GM18861 (cell line): ENCODE results near the gene CELF2.
"Not testable (repeated sequence)": the region's sequence is repeated elsewhere in the genome, so short reads cannot be mapped to it uniquely, and the experiment has no call there.

Experiments used
- ATAC-seq: cut with Tn5 transposase; IDR thresholded peaks from one replicate; pipeline ENCODE4 v1.9.1; 2021; ENCODE audit not compliant: unreplicated experiment

CELF2 gene

DNA sequence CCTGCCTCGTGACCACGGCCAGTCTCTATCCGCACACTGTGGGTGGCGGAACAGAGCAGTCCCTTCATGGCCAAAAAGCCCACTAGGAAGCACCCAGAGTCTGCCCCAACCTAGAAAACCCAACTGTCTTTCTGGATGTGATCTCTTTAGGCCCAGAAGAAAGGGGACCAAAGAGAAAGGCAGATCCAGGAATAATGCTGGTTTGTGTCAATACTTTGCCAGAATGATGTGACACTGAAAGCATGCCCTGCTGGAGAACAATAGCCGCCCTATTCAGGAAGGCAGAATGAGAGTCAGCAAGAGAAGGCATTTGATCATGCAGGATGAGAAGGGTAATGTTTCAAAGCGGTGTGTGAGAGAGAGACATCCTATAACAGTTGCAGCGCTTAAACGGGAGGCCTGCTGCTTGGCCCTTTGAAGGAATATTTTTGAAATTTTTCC lies 319.1 kb downstream of the CELF2 start:
- ATAC-seq, result no peak

DNA sequence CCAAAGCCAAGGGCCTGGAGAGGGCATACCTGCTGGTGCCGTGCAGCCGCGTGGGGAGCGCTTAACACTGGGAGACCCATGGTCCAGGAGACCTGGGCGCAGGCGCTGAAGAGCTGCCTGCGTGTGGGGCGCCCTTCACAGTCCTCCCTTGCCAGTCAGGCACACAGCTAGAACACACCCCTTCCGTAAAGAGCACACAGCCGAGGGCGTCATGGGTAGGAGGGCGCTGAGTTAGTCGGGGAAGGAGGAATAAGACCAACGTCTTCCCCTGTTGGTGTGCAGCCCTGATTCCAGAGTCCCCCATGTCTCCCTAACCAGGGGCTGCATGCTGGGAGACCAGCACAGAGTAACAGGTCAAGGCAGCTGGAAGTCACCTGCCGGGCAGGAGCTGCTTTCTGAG lies 319.8 kb downstream of the CELF2 start:
- ATAC-seq, result no peak

DNA sequence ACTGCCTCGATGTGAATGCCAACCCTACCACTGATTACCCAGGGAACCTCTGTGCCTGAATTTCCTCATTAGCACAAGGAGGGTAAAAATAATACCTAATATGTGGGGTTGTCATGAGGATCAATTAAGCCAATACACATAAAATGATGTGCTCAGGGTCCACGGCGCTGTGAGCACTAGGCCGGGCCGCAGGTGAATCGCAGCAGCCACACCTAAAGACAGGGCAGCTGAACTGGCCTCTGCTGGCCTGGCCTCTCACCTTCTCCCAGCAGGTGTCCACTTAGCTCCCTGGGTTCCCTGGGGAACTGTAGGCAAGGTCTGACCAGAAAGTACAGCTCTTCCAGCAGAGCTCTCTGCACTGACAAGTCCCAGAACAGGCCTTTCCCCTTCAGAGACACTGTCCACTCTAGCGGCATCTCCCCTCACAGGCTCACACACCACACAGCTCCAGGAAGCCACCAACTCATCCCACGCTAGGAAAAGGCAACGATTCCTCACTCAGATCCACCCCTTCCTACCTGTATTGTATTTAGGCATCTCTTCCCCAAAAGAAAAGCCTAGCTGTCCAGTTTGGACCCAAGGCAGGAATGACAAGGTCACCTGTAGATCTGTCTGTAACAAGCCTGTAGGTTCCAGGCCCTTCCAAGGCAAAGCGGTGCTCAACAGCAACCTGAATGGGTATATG lies 320.6 kb downstream of the CELF2 start:
- no peak for ATAC-seq

DNA sequence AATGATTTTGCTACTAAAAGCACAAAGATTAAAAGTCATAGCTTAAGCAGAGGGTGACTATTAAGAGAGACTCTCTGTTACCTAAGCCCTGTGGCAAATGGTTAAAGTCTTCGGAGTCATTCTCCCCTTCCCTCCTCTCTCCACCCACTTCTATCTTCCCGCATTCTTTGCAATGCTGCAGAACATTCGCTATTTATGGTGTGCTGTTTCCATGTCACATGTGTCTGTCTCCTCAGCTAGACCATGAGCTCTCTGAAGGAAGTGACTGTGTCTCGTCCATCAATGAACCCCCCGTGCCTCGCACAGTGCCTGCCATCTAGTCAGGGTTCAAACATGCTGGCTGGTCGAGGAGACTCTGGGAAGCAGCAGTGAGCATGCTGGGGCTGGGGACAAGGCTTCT lies 321.3 kb downstream of the CELF2 start:
- no peak for ATAC-seq

DNA sequence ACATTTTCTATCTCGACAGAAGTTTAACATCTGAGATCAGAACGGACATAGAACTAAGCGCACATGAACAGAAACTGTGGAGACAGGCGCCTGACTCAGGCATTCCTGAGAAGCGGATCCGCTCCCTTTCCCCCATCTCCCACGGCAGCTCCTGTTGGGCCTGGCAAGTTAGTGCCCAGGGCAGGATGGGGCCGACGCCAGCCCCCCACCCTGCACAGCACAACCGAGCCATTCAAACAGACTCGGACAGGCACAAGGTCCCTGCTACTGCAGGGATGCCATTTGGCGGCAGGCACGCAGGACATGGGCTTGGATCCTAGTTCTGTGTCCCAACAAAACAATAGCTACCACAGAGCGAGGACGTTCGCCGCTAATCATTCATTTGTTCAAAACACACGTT lies 322.0 kb downstream of the CELF2 start:
- no peak for ATAC-seq

DNA sequence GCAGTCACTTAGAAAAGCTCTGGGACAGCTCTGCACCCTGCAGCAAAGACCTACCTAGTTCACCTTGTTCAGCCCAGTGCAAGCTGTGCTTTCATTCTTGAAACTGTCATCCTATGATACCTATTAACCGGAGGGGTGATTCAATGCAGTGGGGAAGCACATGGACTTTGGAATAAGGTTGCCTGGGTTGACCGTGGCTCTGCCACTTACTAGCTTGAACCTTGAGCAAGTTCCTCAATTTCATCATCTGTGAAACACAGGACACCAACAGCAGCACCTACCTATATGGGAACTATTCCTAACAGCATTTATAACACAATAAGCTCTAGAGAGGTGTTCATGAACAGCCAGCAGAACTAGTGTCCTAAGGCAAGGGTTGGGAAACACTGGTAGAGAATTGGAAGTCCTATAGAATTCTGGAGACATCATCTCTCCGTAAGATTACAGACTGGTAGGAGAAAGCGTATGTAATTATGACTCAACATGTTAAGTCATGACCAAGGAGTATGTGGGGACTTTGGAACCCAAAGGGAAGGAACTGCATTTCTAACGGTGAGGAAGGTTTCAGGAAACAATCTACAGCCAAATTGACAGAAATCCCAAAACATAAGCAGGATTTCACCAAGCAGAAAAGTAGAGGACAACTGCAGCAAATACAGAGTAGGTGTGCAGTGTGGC lies 323.8 kb downstream of the CELF2 start:
- ATAC-seq, result no peak

DNA sequence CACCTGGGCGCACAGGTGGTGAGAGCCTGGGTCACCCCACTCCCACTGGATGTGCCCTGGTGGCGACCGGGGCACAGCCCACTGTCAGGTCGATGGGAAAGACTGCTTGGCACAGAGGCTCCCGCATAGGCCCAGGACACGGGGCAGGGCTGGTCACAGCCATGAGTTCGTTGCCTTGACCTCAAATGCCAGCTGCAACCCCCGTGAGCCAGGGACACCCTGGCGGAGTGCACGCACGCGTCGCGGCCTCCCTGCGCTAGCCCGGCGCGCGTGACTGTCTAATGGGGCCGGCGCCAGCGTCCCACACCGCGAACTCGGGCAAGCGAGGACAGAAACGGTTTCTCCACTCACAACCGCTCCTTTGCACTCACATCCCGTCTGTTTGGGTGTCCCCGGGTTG lies 326.4 kb downstream of the CELF2 start:
- no peak for ATAC-seq

DNA sequence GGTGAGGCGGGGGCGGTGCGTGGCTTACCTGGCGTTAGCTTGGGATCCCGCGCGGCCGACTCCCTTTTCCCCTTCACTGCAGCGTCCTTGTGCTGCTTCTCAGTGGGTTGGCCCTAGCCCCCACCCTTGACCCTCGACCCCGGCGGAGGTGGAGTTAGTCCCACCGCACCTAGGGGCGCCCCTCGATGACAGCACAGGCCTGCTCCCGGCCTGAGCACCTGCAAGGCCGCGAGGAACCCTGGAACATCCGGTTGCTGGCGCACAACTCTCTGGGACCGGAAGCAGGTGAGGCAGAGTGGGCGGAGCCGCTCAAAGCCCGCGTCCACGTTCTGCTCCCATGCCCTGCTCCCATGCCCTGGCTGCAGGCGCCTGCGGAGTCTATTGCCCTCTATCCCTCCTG lies 326.9 kb downstream of the CELF2 start:
- no peak for ATAC-seq

DNA sequence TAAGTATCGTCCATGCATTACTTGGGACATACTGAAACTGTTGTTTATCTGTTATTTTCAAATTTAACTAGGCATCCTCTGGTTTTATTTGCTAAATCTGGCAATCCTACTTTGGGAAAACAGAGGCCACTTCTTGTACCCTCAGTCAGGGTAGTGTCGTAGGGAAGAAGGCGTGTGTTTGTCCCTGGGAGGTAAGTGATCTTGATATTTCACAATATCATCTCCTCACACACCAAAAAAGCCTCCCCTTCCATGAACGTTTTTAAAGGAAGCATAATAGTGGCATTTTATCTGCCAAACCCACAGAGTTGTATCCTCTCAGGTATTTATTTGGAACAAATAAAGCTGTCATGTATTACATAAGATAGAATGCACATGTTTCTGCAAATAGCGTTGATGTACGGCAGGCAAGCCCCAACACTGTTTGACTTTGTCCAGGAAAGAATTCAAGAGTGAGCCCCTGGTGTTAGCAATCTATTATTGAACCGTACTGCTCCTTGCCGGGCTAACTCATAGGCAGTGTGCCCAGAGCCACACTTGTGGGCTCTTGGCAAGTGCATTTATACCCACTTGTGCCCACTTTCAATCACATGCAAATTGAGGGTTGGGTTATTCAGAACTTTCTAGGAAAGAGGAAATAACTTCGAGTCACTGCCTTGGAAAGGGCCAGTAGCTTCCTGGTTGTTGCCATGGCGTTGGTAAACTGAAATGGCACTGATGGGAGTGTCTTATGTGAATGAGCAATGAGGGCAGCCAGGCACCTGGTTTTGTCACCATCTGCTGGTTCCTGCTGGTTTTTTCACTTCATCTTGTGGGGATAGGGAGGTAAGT lies 327.8 kb downstream of the CELF2 start:
- peak; percentile 75 for ATAC-seq

DNA sequence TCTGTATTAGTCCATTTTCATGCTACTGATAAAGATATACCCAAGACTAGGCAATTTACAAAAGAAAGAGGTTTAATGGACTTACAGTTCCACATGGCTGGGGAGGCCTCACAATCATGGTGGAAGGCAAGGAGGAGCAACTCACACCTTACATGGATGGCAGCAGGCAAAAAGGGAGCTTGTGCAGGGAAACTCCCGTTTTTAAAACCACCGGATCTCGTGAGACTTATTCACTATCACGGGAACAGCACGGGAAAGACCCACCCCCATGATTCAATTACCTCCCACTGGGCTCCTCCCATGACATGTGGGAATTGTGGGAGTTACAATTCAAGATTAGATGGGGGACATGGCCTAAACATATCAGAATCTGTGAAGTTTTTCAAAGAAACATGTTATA lies 329.9 kb downstream of the CELF2 start:
- ATAC-seq, result not testable (repeated sequence)

DNA sequence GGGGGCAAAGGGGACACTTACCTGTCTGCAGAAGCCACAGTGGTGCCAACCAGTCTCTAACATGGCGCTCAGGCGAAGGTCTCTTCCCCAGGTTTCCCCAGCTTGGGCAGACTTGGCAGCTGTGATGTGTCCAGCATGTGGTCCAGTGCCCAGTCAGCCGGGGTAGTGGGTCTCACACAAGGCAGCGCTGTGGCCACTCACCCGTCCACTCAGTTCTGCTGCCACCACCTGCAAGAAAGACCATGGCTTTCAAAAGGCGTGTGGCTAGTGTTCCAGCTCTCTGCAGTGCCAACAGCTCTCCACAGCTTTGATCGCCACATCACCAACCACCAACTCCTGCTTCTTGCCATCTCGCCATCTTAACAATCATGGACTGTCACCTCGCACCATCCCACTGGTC lies 334.1 kb downstream of the CELF2 start:
- no peak for ATAC-seq

DNA sequence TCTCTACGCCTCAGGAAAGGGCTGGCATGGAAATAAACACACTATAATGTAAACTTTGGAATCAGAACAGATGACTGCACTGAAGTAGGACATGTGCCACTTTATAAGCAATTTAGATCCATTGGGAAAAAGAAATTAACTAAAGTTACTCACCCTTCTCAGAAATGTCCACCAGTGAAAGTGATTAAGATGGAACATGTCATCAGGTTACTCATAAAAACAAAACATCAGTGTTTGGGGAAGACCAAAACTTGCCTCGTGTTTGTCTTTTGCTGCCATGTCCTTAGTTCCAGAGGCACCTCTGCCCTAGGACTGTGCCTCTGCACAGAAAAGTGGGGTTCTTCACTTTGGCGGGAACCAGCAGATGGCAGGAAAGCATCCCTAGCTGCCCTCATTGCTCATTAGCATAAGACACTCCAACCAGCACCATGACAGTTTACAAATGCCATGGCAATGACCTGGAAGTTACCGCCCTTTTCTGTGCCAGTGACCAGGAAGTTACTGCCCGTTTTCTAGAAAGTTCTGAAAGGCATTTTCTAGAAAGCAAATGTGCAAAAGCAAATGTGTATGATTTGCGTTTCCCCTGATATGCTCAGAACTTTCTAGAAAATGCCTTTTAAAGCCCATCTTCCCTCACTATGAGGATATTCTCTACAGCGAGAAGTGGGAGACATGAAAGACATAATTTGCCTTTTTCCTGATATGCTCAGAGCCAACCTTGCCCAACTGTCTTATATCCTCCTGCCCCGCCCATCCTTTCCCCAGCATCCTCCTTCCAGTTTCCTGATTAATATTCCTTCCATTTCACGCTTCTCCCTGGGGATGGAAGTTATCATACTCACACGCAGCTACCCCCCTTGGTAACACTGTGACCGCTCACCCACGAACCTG lies 335.6 kb downstream of the CELF2 start:
- no peak for ATAC-seq

DNA sequence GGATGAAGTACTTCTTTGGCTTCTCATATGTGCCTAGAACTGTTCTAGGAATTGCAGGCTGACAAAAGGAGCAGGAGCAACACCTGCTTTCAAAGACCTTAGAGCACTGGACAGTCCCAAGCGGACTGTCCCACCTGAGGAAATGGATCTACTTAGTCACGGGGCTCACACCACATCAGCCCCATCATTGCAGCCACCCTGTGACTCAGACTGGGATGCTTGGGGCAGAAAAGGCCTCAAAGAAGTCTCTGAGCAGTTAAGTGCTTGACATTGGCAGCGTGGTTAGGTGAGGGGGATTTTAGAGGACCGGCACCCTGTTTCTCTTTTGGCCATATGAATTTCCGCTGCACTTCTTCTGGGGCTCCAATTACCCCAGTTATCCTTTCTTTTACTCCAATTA lies 337.2 kb downstream of the CELF2 start:
- no peak for ATAC-seq

DNA sequence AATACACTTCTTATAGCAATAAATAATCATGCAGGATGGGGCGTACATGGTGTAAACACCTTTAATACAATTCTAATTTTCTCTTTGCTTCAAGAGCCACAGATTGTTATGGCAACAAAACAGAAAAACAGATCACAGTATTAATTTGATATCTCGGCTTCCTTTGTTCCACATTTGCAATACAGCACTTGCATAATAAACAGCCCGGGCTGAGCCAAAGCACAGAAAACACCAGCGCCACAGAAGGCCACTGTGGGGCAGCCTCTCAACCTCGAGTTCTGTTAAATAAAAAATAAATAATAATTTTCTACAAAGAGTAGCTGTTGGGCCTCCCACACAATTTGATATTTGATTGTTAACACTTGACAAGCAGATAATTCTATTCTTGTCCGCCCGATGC lies 337.9 kb downstream of the CELF2 start:
- ATAC-seq, result no peak

DNA sequence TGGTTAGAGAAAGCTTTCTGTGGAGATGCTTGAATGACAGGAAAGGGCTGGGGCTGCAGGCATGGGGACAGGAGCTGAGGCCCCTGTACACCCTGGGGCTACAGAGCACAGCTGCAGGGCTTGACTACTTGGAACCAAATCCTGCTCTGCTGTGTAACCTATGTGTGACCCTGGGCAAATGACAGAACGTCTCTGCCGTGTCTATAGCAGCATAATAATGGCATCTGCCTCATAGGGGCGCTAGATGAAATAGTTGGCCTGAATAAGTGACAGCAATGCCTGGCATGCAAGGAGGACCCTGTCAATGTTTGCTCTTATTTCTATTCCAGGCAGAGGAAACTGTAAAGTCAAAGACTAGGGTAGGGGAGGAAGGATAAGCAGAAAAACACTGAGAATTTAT lies 339.8 kb downstream of the CELF2 start:
- no peak for ATAC-seq

DNA sequence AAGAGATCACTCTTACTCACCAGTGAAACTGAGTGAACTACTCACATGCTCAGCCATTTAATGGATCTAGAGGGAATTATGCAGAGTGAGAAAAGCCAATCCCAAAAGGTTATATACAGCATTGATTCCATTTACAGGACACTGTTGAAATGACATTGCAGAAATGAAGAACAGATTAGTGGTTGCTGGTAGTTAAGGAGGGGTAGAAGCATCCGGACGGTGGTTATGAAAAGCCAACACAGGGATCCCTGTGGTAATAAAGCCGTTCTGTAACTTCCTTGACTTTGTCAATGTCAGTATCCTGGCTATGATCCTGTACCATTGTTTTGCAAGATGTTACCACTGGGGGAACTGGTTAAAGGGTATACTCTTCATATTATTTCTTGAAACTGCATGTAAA lies 340.3 kb downstream of the CELF2 start:
- no peak for ATAC-seq

DNA sequence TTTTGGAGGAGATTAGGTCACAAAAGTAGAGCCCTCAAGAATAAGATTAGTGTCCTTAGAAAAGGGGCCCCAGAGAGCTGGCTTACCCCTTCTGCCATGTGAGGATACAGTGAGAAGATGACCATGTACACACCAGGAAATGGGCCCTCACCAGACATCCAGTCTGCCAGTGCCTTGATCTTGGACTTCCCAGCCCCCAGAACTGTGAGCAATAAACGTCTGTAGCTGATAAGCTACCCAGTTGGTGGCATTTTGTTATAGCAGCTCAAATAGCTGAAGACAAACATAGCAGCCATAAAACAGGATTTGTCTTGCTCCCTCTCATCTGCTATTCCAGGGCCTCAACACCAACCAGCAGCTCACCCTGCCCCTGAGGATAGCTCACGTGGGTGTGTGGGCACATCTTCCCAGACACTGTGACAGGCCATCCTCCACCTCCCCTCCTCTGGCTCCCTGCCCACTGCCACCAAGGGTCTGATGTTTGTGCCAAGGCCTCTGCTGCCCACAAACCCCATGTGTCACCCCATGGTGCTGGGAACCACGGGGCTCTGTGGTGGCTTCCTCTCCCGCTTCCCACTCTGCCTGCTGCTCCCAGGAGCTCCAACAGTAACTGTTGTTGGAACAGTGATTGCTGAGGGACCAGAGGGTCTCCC lies 341.4 kb downstream of the CELF2 start:
- ATAC-seq, result no peak

DNA sequence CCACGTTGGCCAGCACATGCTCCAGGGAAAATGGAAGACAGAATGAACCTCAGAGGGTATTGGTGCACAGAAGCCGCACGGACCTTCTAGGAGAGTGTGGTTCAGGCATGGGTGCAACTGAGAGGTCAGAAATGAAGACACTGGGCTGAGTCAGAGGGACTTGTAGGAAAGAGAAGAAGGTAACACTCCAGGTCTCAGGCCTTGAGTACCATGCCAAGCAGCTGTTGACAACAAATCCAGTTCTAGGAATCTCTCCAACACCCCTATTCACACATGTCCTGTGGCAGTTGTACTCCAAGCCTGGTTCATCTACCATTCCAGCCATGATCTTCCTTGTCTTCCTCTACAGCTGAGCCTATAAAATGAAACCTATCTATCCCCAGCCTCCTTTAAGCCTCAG lies 342.2 kb downstream of the CELF2 start:
- no peak for ATAC-seq

DNA sequence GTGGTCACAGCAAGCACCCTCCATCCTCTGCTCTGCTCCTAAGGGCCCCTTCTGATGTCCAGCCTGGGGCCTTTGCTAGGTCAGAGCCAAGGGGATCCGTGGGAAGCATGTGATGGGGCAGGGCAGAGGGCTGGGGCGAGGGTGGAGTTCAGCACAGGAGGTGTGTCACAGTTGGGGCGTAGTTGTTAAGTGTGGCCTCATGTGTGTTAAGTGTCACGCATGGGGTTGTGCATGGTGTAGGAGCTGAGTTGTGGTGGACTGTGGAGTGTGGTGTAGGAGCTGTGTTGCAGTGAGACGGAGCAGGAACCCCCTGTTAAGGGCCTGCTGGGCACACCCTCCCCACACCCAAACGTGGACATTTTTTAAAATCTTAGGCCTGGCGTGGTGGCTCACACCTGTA lies 345.8 kb downstream of the CELF2 start:
- no peak for ATAC-seq

DNA sequence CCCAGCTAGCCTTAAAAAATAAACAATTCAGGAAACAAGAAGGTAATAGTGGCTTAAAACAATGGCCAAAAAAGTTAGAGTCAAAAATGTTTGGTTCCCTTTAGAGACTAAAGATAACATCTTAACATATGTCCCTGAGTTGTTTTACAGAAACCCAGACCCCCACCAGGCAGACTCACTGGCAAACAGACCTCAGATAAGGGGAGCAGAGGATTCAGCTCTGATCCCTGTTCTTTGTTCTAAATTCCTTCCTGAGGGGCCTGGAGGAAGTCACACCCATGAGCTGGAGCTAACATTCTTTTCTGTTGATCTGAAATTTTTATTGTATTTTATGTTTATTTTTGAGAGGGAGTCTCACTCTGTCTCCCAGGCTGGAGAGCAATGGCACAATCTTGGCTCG lies 346.6 kb downstream of the CELF2 start:
- ATAC-seq, result no peak

DNA sequence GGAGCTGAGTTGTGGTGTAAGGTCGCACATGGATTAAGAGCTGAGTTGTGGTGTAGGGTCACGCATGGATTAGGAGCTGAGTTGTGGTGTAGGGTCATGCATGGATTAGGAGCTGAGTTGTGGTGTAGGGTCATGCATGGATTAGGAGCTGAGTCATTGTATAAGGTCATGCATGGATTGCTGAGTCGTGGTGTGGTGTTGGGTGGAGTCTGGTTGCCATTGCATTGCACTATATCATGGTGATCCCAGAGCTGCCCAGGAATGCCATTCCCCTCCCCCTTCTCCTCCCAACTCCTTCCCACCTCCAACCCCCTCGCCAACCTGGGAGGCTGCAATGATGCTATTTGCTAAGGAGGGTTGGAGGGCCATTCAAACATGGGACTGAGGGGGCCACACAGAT lies 349.2 kb downstream of the CELF2 start:
- ATAC-seq, result not testable (repeated sequence)
